Activated CD8-positive, alpha-beta T cell treated with anti-CD3 and anti-CD28 coated beads for 36 hours (primary cell): Measurements from ENCODE around the gene CCN6. TPM values are rescaled to one million over a fixed set of nuclear protein-coding genes. Genes with fewer than 3 reads are reported as not detected.

Experiments used
- ATAC-seq: fragments of 200-7000 bp; cut with Tn5 transposase; one replicate; pipeline ENCODE4 v1.10.0; 2021; ENCODE audit warnings: mild to moderate bottlenecking, moderate library complexity
- CTCF ChIA-PET: fragments of 350-600 bp; sonication (Branson Sonifier 250); formaldehyde crosslinking; loops from one replicate; lab custom pipeline; 2021; ENCODE audit warnings: antibody characterized with exemption; lab: Charles Lee
- POLR2A ChIA-PET: fragments of 350-600 bp; sonication (Branson Sonifier 250); formaldehyde crosslinking; loops from one replicate; lab custom pipeline; 2021; ENCODE audit warnings: antibody characterized with exemption; lab: Charles Lee
- DNase-seq: peaks from one replicate; pipeline ENCODE4 v3.0.0-alpha.2; 2020
- H3K27ac Mint-ChIP-seq: one replicate; pipeline ENCODE4 v1.8.0; 2021; ENCODE audit warnings: mild to moderate bottlenecking, mixed read lengths
- H3K27me3 Mint-ChIP-seq: one replicate; pipeline ENCODE4 v1.8.0; 2021; ENCODE audit warnings: mixed read lengths
- H3K36me3 Mint-ChIP-seq: one replicate; pipeline ENCODE4 v1.8.0; 2021; ENCODE audit warnings: low read depth, mixed read lengths
- H3K4me1 Mint-ChIP-seq: one replicate; pipeline ENCODE4 v1.8.0; 2021; ENCODE audit warnings: low read depth, mixed read lengths
- H3K4me3 Mint-ChIP-seq: one replicate; pipeline ENCODE4 v1.8.0; 2021; ENCODE audit warnings: mild to moderate bottlenecking, moderate library complexity, mixed read lengths
- H3K9me3 Mint-ChIP-seq: one replicate; pipeline ENCODE4 v1.8.0; 2021; ENCODE audit warnings: mixed read lengths
- intact Hi-C: fragments of 100-400 bp; cut with micrococcal nuclease; formaldehyde crosslinking; loops from one replicate; pipeline ENCODE4 v1.10.0; 2022
- total RNA-seq, 2 experiments: library from RNA; stranded (reverse); gene quantifications; one replicate each; pipeline ENCODE4 v1.2.3, GENCODE V29; 2021
- TF ChIP-seq, protein P1 (sequence below): fragments of 200-600 bp; IDR thresholded peaks from one replicate; pipeline ENCODE4 v1.8.0; 2022; ENCODE audit warnings: antibody characterized with exemption, mild to moderate bottlenecking

CCN6 gene
- total RNA-seq, 2 experiments from 2014 or later: not detected

DNA sequence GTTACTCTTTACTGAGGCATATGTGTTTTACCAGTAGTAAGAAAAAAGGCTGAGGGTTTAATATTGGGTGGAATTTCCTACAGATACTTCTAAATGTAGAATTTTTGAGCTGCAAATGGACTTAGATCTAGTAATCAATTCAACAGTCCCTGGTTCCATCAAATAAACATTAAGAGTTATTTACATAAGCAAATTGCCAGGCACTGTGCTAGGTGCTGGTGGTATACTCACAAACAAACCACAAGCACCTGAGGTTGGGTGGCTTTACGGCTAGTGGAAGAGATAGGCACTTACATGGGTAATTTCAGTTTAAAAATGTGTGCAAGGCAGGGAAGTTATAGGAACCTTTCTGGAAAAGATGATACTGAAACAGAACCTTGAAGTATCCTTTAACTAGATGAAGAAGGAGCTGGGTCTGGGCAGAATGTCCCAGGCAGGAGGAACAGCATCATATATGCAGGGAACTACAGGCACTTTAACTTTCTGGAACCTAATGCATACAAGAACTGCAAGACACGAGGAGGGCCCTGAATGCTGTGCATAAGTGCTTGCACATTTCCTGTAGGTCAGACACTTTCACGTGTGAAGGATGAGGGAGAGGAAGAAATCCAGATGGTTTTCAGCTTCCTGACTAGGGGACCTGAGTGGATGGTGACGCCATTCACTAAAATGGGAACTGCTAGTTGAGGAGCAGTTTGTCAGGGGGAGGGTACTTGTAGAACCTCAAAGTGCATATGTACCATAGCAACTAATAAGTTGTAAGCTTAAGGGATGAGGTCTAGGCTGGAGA is 4.5 kb downstream of the CCN6 start:
- ATAC-seq (no peak), DNase-seq (no peak)
- no peaks in the 10 kb centered on the region for H3K9me3 Mint-ChIP-seq
- intact Hi-C loops: no loop called here
- H3K27ac Mint-ChIP-seq: no peak overlapping the region
- no peaks in the 10 kb centered on the region for H3K36me3 Mint-ChIP-seq
- peaks cover 5% of the 10 kb centered on the region for H3K27me3 Mint-ChIP-seq
- TF ChIP-seq, protein P1, sequence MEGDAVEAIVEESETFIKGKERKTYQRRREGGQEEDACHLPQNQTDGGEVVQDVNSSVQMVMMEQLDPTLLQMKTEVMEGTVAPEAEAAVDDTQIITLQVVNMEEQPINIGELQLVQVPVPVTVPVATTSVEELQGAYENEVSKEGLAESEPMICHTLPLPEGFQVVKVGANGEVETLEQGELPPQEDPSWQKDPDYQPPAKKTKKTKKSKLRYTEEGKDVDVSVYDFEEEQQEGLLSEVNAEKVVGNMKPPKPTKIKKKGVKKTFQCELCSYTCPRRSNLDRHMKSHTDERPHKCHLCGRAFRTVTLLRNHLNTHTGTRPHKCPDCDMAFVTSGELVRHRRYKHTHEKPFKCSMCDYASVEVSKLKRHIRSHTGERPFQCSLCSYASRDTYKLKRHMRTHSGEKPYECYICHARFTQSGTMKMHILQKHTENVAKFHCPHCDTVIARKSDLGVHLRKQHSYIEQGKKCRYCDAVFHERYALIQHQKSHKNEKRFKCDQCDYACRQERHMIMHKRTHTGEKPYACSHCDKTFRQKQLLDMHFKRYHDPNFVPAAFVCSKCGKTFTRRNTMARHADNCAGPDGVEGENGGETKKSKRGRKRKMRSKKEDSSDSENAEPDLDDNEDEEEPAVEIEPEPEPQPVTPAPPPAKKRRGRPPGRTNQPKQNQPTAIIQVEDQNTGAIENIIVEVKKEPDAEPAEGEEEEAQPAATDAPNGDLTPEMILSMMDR: no peak
- ChIA-PET CTCF (interaction anchor here (1.2 to 1.3 kb wide), 2 partner anchors 13 to 105 kb away, joined by 3 read pairs; no protein-coding TSS in a partner anchor), POLR2A (no interaction called here)
- H3K4me3 Mint-ChIP-seq: no peak overlapping the region
- no peaks in the 10 kb centered on the region for H3K4me1 Mint-ChIP-seq

DNA sequence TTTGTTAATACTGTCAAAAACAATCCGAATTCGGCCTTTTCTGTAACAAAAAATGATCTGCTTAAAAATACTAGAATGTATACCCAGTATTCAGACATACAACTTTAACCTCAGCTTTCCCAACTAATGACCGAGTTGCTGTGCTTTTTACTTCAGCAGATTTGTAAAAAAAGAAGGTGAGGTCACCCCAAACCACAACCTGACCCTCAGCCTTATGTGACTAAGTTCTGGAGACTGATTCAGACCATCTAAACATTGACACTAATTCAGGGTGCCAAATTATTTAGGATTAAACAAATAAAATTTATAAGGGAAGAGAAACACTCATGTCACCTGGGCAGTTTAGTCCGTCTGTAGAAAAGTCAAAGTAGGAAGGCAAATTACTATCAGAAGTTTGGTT is 7.7 kb downstream of the CCN6 start:
- H3K27ac Mint-ChIP-seq: no peak overlapping the region
- CTCF ChIA-PET: interaction anchor here (1.0 kb wide), 1 partner anchor 12 kb away, joined by 3 read pairs; no protein-coding TSS in a partner anchor
- H3K27me3 Mint-ChIP-seq: peaks cover 2% of the 10 kb centered on the region
- no peak overlapping the region for H3K4me3 Mint-ChIP-seq
- POLR2A ChIA-PET: no interaction called here
- no peak for ATAC-seq
- TF ChIP-seq, protein P1: no peak
- H3K9me3 Mint-ChIP-seq: no peaks in the 10 kb centered on the region
- no peaks in the 10 kb centered on the region for H3K4me1 Mint-ChIP-seq
- H3K36me3 Mint-ChIP-seq: no peaks in the 10 kb centered on the region
- intact Hi-C loops: no loop called here
- no peak for DNase-seq

DNA sequence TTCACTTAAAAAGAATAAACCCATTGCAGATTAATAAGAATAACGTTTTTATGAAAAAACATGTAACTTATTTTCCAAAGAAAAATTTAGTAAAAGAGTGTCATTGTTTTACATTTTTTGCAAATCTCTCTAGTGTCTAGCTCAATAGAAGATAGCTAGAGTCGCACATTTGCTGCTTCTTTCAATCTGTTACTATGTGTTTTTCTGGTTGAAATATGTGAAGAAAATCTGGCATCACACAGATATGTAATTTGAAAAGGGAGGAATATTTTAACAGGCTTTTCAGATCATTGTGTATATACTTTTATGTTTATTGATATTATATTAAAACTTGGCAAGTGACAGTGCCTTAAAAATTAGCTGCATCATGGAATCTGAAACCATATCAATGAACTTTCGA is 9.1 kb downstream of the CCN6 start:
- Mint-ChIP-seq H3K9me3 (no peaks in the 10 kb centered on the region), H3K27ac (no peak overlapping the region), H3K27me3 (peaks cover 2% of the 10 kb centered on the region), H3K4me3 (no peak overlapping the region), H3K4me1 (no peaks in the 10 kb centered on the region), H3K36me3 (no peaks in the 10 kb centered on the region)
- CTCF ChIA-PET: interaction anchor here (1.4 kb wide), 1 partner anchor 24 kb away, joined by 5 read pairs; the partner anchor contains the start of genes FAM229B and TUBE1
- TF ChIP-seq, protein P1: no peak
- POLR2A ChIA-PET: no interaction called here
- no peak for DNase-seq
- ATAC-seq: no peak
- intact Hi-C loops: no loop called here

DNA sequence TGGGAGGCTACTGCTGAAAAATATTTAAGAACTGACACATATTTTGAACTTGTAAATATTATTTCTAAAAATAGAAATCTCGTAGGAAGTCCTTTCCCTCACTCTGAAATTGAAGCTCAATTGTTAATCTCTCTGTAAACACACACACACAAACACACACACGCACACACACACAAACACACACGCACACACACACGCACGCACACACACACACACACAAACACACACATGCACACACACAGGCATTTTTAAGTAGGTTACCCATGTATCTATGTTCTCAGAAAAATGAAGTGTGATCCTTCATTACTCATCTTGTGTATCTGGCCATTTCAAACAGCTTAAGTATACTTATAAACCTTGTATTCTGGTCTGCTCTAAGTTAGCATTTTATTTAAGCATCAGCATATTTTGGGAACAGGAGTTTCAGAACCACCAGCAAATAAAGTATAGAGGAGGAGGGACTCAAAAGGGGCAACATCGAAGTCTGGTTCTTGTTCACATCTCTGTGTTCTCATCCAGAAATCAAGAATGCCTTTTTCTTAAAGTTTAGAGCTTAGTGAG is 11.6 kb downstream of the CCN6 start:
- Mint-ChIP-seq H3K9me3 (no peaks in the 10 kb centered on the region), H3K4me3 (no peak overlapping the region), H3K27ac (no peak overlapping the region), H3K36me3 (no peaks in the 10 kb centered on the region), H3K27me3 (peaks cover 2% of the 10 kb centered on the region), H3K4me1 (no peaks in the 10 kb centered on the region)
- intact Hi-C loops: no loop called here
- ChIA-PET CTCF (interaction anchor here (0.6 to 2.1 kb wide), 4 partner anchors 9 to 97 kb away, joined by 3 to 5 read pairs (median 4); no protein-coding TSS in a partner anchor), POLR2A (no interaction called here)
- TF ChIP-seq, protein P1: no peak
- ATAC-seq (no peak), DNase-seq (no peak)

DNA sequence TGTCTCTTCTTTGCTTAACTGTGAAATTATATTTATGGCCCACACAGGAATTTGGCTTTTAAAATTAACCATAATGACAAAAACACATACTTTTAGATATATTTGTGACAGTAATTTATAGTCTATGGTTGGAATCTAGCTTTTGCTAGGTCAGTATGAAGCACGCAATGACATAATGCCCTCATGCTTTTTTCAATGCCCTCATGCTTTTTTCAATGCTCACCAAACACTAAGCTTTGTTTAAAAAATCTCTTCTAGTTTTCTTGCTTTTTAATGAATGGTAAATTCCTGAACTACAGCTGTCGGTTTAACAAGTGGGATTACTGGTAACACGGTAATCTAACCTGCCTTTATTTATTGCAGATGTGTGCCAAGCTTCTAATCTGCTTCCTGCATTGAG is 12.7 kb downstream of the CCN6 start:
- Mint-ChIP-seq H3K36me3 (peaks cover under 1% of the 10 kb centered on the region), H3K27ac (no peak overlapping the region), H3K4me1 (no peaks in the 10 kb centered on the region), H3K27me3 (peaks cover 2% of the 10 kb centered on the region), H3K4me3 (no peak overlapping the region), H3K9me3 (no peaks in the 10 kb centered on the region)
- POLR2A ChIA-PET: no interaction called here
- no peak for DNase-seq
- no peak for ATAC-seq
- CTCF ChIA-PET: interaction anchor here (2.1 kb wide), 1 partner anchor 96 kb away, joined by 5 read pairs; no protein-coding TSS in a partner anchor
- TF ChIP-seq, protein P1: no peak
- intact Hi-C loops: no loop called here
